GM18505 (cell line): ENCODE measurements around the gene DPYSL5.

Experiments
- ATAC-seq: cut with Tn5 transposase; IDR thresholded peaks from one replicate; pipeline ENCODE4 v1.9.1; 2021; ENCODE audit not compliant: unreplicated experiment
- POLR2A ChIP-seq: IDR thresholded peaks from 4 replicates; pipeline ENCODE4 v1.6.1; 2011; ENCODE audit warnings: borderline replicate concordance; ENCODE audit not compliant: insufficient read depth, insufficient read length; ENCODE audit errors: extremely low read depth

The DPYSL5 gene

DNA sequence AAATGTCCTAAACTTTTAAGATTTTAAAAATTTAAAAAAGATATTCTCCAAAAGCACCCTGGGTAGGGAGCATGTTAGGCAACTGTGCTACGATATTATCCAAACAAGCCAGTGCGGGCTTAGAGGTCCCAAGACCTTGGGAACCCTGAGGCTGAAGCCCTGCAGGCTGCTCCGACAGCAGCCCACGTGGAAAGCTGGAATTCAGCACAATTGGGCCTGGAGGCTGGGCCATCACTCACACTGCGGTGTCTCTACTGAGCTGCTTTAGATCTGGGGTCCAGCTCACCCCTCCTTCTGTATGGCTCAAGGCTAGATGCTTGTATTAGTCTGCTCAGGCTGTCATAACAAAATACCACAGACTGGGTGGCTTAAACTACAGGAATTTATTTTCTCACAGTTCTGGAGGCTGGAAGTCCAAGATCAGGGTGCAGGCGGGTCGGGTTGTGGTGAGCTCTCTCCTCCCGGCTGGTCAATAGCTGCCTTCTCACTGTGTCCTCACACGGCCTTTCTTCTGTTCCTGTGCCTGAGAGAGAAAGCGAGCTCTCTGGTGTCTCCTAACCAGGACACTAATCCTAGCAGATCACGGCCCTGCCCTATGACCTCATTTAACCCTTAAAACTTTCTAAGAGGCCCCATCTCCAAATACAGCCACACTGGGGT, 42.5 kb downstream of the DPYSL5 start:
- no peak for TF ChIP-seq POLR2A
- no peak for ATAC-seq

DNA sequence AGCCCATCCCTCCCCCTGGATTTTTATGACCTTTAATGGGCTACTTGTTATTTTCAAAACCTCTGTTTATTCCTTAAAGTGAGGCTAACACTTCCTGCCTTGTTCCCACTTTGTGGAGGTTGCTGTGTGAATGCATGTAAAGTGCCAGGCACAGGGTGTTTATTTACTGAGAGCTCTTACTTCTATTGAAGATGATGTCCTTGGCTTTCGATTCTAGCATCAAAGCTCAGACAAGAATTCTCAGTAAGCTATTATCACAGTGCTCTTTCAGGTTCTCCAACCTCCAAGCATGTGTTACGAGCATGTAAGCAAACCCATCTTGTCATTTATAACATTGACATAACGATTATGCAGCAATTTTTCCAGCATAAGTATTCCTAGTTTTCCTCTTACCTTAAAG, 44.2 kb downstream of the DPYSL5 start:
- ATAC-seq, result no peak
- TF ChIP-seq POLR2A, result no peak

DNA sequence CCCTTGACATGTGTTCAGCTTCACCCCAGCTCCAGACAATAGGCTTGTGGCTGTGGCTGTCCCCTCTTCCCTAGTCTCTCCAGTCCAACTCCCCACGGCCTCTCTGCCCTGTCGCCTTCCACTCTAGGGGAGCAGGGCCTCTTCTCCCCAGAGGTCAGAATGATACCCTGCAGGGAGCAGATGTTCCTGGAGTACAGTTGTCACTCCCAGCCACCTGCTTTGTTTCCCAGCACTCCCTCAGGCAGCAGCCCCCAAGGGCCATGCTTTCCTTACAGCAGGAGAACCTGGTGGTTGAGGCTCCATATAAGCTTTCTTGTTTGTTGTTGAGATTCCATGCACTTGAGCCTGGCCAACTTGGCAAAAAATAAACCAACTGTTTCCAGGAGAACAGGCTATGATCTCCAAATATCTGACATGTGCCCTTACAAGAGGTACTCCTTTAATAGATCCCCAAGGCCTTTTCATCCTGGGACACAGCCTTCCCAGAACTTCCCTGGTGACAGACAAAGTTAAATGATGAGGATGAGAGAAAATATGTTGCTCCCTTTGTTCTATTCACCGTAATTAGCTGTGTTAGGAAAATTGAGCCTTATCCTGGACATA, 45.1 kb downstream of the DPYSL5 start:
- ATAC-seq, result no peak
- no peak for TF ChIP-seq POLR2A

DNA sequence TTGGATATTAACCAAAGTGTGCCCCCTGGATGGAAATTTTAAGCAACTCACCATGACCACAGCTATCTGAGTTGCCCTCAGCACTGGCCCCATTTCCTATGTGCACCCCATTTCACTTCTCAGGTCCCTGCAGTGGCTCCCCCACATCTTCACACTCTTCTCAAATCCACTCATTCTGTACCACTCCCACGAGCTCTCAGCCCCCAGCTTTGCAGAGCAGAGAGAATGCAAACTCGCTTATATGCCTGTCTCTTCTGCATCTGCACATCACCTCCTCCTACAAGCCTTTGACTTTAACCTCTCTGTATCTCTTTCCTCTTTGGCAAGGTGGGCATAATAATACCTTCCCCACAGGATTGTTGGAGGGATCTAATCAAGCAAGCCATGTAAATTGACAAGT, 46.2 kb downstream of the DPYSL5 start:
- ATAC-seq, result no peak
- TF ChIP-seq POLR2A, result no peak

DNA sequence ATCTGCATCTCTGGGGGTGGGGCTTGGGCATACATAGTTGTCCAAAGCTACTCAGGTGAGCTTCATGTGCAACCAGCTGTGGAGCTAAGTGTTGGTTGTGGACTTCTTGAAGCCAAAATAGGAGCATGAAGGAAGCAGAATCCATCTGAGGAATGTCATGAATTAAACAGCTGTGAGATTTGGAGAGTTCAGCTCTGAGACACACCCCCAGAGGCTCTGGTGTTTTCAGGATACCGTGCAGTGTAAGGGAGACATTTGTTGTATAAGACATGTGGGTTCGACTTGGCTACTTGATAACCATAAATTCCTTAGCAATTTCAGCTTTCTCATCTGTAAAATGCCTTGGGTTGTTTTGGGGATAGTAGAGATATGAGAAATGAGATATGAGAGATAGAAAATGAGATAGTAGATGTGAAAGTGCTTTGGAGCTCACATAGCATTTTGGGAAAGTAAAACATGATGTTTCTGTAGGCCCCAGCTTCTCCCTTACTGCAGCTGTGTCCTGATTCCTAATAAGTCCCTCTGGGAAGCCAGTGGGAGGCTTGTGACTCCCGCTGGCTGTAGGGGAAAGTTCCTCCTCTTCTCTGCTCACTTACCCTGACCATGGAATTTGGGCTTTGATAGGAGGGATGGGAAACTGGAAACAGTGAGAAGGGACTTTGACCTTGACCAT, 50.0 kb downstream of the DPYSL5 start:
- no peak for TF ChIP-seq POLR2A
- ATAC-seq, result no peak

DNA sequence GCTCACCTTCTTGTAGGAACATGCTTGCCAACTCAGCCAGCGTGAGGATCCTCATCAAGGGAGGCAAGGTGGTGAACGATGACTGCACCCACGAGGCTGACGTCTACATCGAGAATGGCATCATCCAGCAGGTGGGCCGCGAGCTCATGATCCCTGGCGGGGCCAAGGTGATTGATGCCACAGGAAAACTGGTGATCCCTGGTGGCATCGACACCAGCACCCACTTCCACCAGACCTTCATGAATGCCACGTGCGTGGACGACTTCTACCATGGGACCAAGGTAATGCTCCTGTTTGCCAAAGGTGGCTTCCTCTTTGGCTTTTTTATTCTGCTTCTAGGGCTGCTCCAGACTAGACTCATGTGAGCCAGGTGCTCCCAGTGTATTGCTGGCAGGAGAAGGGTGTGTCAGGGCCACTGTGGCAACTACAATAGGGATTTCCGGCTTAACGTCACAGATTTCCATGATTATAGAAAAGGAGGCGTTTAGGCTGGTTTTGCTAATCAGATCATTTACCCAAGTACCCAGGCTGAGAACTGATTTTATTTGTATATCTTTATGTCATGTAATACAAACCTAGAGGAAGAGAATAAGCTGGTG, 50.6 kb downstream of the DPYSL5 start:
- no peak for ATAC-seq
- no peak for TF ChIP-seq POLR2A

DNA sequence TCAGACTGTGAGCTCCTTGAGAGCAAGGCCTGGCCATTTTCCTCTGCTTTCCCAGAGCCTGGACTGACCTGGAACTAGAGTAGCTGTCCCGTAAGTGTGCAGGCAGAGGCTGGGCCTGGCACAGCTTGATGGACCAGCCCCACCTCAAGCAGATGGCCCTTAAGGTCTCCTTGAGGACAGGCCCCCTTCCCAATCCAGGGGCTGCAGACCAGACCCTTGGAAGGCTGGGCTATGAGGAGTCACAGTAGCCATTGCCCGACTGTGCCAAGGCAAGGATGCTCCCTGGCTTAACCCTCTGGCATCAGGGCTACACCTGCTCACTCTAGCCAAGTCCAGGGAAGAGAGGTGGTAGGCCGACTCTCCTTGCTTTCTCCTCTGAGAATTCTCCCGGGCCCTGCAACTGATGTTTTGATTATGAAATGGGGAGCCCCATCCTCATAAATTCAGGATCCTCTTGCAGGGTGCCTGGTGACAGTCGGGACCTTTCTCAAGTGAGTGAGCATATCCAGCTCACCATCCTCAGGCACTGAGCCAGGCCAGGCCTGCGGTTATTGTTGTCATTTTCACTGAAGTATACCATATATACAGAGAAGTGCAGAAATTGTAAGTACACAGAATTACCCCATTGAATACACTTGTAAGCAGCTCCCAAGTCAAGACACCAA, 51.7 kb downstream of the DPYSL5 start:
- ATAC-seq, result no peak
- no peak for TF ChIP-seq POLR2A

DNA sequence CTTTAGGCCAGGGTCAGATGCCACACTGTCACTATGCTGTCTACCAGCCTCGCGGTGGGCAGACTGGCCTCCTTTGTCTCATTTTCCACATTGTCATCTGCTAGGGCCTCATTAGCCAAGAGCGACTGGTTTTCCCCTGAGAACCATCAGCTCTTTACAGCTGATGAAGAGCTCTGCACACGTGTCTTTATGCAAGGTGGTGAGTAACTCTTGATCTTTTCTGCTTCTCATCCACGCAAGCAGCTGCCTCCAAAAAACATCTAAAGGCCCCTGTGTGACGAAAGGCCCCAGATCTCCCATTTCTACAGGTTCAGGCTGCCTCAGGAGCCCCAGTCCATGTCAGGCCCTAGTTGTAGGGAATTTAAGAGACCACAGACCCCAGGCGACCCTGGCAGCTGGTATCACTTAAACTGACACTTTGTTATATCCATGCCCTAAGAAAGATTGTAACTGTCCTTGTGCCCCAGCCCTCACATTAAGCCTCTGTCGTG, 52.9 kb downstream of the DPYSL5 start:
- ATAC-seq, result no peak
- no peak for TF ChIP-seq POLR2A

DNA sequence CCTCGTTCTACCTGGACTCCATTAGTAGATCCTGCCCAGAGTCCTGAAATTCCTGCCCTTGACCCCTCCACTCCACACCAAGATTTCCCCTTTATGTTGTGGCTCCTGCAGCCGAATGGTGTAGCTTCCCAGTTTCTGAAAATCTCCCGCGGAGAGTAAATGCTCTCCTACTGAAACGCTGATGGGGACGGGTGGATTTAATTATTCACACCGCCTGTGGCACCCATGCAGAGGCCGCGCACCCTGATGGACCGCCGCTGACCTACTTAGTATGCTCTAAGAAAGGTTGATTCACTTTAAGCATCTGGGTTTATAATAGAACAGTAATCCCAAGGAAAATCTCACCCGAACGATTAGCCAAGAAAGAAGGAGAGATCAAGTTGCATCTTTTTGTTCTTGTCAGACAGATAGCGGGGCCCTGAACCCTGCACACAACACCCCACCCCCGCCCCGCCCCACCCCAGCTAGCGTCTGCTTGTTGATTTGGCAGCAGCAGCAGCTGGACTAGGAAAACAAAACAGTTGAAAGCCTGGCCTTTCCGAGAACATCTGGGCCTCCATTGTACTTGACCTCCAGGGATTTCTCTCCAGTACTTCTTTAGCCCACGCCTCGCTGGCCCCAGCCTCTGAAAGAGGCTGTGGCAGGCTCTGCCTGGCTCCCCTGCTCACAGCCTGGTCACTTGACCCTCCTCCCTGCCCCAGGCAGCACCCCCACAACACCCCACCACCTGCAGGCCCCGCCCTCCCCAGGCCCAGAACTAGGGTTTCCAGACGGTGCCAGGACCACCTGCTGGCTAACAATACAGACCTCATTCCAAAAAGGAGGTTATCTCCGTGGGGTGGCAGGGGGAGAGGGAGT, 53.6 kb downstream of the DPYSL5 start:
- TF ChIP-seq POLR2A, result no peak
- ATAC-seq, result no peak

DNA sequence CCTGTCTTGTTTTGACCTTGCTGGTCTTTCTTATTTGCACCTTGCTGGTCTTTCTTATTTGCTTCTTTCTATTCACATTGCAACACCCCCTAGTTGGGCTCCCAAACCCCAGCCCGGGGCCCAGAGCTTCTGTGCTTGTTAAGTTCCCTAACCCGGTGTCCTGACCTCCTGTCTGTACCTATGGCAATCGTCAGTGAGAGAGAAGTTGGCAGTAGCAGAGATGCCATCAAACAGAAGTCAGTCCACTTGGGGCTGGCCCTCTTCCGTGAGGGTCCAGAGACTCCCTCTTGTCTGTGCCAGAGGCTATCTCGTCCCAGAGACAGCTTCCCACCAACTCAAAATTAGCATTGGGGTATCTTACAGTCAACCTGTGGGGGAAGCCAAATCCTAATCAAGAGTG, 55.7 kb downstream of the DPYSL5 start:
- TF ChIP-seq POLR2A, result no peak
- ATAC-seq, result no peak

DNA sequence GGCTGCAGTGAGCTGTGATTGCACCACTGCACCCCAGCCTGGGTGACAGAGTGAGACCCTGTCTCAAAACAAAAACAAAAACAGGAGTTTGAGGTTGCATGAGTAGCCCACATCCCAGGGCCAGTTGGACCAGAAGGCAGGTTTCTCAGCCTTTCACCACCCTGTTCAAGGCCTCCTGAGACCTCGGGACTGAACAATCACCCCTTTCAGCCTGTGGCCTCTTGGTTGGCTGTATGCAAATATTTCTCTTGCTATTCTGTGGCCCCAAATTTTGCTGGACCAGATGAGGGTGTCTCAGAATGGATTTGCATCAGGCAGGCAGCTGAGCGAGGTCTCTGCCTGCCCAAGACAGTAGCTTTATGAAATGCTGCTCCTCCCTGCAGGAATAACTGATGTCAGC, 56.9 kb downstream of the DPYSL5 start:
- no peak for TF ChIP-seq POLR2A
- no peak for ATAC-seq
